M059J (cell line): ENCODE data around the gene FBXL2. TPM values are rescaled to one million over a fixed set of nuclear protein-coding genes. Genes with fewer than 3 reads are reported as not detected.
A peak's percentile ranks its signal among the peaks of the same experiment; 100 is the strongest.

Experiments
- DNase-seq: peaks from one replicate; pipeline ENCODE4 v3.0.0-alpha.2; 2012; ENCODE audit warnings: low read depth
- total RNA-seq: library from RNA; depleted of rRNA; stranded (reverse); fragments of >200 nt; shearing (Covaris generic); gene quantifications from 2 replicates; pipeline ENCODE4 v1.2.3, GENCODE V29; 2014; rRNA removed

The FBXL2 gene, protein sequence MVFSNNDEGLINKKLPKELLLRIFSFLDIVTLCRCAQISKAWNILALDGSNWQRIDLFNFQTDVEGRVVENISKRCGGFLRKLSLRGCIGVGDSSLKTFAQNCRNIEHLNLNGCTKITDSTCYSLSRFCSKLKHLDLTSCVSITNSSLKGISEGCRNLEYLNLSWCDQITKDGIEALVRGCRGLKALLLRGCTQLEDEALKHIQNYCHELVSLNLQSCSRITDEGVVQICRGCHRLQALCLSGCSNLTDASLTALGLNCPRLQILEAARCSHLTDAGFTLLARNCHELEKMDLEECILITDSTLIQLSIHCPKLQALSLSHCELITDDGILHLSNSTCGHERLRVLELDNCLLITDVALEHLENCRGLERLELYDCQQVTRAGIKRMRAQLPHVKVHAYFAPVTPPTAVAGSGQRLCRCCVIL
- total RNA-seq, result 2.9 and 3.8 TPM in 2 replicates

DNA sequence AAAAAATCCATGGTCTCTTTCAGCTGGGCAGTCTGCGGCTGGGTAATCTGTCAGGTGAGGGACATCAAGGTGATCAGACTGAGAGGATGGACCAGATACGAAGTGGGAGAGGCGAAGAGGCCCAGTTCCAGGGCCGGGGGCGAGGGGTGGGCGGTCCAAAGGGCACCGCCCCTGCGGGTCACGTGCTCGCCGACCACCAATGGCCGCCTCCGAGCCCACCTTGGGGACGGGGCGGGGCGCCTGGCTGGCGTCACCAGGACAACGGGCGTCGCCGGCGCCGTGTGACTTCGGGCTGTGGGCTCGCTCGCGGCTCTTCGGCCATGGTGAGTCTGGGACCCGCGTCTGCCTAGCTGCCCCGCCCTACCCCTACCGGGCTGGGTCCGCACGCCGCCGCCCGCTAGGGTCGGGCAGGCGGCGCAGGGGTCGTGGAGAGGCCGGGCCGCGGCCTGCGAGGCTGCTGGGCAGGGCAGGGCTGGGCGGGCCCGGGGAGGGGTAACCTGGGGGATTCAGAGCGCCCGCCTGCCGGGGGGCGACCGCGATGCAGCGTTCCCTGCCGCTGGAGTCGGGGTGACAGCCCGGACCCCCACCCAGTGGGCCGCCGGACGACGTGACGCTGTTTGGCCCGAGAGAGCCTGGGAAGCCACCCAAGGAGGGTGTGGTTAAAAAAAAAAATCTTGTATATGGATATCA is at the start of gene FBXL2:
Gene FBXL2 (plus strand): TSS at position 250 of the 690 bp plus-strand sequence. CDS start 71 bp downstream, at position 321.
- peak; percentile 72 for DNase-seq

DNA sequence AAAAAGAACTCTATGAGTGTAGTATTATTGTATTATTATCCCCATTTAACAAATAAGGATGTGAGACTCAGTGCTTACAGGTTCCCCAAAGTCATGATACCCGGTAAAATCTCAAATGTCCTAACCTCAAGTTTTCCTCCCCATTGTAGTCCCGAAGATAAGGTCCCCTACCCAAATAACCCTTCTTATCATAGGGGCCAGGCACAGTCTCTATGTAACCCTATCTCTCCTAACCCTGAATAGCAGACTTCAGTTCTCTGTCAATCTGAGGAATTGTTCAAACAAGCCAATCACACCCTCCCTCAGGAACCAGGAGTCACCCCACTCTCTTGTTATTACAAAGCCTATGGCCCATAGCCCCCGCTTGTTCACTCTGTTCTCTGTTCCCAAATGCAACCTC is 48.2 kb upstream of the FBXL2 start:
- no peak for DNase-seq

DNA sequence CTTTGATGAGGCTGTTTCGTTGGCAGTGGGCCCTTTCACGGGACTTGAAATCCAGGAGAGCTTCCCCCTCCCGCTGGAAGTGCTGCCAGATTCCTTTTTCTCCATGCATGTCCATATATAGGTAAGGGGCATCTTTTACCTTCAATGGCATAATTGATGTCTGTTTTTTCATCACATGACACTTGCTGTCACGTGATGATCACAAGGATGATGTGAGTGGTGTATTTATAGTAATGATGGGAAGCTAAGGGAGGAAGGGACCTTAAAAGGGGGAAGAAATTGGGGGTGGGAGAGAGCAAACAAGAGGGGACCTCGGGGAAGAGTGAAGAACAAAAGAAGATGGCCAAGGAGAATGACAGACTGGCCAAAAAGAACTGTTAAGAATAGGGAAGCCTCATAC is 47.3 kb upstream of the FBXL2 start:
- DNase-seq, result no peak

DNA sequence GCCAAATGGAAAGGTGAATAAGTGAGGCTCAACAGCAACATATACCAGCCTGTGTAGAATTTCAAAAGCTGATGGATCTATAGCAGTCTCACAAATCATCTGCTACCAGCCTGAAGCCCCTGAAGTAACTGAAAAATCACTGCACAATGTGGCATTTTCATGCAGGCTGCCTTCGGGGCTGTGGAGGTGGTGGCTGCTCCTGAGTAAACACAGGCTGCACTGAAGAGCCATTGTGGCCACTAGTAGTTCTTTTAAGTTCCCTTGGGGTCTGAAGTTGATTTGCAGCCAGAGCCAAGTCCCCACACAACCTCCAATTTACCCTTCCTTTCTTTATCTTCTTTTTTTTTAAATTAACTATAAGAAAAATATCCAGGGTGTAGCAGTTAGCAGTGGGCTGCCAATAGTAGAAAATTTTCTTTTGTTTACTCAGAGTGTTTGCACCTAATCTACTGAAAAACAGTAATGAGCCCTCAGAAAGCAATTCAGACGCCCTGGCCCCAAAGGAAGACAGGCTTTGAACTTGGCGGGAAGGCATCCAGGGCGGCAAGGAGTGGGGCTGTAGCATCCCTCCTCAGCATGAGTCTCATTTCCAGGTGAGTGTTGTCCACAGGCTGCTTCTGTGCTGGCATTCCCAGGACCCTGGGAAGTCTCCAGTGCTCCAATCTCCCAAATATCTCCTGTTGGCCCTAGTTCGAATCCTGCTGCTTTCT is 45.3 kb upstream of the FBXL2 start:
- DNase-seq, result no peak

DNA sequence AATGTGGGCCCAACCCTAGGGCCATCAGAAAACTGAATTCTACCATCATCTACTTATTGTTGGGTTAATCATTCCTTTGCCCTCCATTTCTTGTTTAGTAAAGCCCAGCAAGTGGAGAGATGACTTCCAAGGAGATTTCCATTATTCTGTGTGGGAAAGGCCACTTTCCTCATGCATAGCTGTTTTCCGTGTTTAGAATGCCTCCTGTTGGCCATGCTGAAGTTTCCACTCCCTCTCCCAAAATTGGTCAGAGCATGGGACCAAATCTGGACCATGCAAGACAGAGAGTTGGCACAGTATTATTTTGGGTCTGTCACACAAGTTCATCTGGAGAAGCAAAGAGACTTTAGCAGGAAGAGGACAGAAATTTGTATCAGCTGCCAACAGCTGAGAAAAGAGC is 43.4 kb upstream of the FBXL2 start:
- no peak for DNase-seq

DNA sequence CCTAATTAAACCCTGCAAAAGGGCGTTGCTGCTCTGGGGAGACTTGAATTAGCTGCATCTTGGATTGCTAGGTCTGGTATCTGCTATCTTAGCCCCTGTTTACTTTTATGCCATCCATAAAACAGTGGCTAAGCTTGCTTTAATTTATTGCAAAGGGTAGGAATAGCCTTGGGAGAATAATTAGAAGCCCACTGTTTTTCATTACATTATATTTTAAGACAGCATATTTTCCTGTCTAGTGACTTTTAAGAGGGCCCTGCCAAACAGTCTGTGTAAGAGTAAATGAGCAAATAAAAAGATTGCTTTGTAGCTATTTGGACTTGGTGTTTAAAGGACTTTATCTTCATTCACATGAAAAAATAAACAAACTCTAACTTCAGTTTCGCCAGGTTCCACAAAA is 41.2 kb upstream of the FBXL2 start:
- DNase-seq, result no peak

DNA sequence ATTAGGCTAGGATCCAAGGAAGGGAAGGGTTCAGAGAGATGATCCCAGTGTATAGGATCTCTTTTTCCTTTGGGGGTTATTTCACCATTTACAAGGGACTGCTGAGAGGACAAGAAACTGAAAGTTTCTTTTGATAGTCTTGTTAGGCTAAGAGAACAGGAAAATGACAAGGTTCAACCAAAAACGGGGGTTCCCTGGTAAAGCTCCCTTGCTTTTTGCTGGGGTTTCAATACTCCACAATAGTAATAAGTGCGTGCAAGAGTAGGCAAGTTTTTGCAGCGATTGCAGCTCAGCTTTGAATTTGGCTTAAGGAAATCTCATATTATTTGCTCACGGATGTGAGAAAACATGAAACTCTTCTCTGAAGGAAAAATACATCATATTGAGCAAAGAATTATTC is 39.8 kb upstream of the FBXL2 start:
- DNase-seq, result no peak

DNA sequence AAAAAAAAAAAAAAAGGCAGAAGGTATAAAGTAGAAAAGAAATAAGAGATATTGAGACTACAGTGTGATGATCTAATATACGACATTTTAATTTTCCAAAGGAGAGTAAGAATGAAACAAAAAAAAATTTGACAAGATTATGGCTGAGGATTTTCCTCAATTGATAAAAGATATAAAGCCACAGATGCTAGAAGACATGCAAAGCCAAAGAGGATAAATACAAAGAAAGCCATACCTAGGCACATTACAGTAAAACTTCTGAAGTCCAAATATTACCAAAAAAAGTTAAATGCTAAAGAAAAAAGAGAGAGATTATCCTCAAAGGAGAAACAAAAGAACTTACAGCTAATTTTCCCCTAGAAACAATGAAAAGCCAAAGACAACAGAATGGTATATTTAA is 38.3 kb upstream of the FBXL2 start:
- no peak for DNase-seq

DNA sequence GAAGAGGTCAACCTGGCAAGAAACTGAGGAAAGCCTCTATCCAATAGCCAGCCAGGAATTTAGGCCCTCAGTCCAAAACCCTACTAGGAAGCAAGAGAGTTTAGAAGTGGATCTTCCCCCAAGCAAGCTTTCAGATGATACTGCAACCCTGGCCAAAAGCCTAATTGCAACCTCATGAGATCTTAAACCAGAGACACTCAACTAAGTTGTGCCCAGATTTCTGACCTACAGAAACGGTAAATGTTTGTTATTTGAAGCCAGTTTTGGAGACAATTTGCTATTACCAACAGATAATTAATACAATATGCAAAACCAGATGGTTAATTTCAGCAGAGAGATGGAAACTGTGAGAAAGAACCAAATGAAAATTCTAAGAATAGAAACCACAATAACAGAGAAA is 37.0 kb upstream of the FBXL2 start:
- no peak for DNase-seq

DNA sequence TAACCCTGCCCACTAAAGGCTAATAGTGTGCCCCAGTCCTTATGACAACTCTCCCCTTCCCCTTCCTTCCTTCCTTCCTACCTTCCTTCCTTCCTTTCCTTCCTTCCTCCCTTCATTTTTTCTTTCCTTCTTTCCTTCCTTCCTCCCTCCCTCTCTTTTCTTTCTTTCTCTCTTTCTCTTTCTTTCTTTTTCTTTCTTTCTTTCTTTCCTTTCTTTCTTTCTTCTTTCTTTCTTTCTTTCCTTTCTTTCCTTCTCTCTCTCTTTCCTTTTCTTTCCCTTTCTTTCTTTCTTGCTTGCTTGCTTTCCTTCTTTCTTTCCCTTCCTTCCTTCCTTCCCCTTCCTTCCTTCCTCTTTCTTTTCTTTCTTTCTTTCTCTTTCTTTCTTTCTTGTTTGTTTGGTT is 30.5 kb upstream of the FBXL2 start:
- DNase-seq, result no peak

DNA sequence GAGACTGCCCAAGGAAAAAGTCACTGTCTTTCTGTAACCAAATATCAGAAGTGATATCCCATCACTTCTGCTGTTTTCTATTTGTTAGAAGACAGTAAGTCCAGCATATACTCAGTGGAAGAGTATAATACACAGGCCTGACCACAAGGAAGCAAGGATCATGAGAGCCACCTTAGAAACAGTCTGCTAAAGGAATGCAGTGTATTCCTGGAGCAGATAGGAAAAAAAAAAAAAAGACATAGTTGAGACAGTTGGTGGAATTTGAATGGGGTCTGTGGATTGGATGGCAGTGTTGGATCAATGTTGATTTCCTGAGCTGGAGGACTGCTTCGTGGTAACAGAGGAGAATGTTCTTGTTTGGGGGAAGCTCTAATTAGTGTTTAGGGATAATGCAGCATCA is 26.5 kb upstream of the FBXL2 start:
- no peak for DNase-seq

DNA sequence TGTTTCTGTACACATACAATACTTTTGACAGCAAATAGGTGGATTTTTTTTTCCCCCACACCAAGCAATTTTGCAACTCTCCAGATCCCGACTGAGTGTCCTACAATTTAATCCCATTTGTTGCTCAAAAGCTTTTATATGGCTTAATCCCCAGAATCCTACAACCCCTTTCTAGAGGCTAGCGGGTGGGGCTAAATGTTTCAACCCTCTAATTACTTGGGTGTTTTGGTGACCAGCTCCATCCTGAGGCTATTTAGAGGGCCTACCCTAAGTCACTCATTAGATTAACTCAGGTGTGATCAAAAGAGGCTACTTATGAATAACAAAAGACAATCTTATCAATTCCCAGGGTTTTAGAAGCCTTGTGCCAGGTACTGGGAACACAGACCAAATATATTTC is 21.0 kb upstream of the FBXL2 start:
- no peak for DNase-seq

DNA sequence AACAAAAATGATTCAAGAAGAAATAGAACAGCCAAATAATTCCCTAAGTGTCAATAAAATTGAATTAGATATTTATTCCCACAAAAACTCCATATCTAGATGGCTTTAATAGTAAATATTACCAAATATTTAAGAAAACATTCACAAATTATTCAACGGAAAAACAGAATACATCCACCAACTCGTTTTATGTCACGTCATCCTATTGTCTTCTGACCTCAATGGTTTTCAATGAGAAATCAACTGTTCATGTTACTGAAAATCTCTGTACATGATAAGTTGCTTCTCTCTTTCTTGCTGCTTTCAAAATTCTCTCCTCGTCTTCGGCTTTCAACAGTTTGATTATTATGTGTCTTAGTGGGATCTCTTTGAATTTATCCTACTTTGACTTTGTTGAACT is 17.1 kb upstream of the FBXL2 start:
- no peak for DNase-seq

DNA sequence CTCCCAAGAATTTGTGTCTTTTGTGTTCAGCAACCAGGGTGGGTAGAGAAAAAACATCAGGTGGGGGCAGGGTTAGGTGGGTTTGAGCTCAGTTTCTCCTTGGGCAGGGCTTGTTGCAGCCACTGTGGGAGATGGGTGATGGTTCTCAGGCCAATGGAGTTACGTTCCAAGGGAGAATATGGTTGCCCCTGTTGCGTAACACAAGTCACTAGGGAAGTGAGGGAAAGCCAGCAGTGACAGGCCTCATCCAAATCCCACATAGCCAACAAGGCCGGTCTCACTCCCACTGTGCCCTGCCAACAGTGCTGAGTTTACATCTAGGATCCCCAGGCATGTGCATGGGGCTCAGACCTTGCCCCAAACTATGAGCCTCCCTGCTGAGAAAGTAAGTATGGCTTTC is 7.9 kb upstream of the FBXL2 start:
- DNase-seq, result no peak

DNA sequence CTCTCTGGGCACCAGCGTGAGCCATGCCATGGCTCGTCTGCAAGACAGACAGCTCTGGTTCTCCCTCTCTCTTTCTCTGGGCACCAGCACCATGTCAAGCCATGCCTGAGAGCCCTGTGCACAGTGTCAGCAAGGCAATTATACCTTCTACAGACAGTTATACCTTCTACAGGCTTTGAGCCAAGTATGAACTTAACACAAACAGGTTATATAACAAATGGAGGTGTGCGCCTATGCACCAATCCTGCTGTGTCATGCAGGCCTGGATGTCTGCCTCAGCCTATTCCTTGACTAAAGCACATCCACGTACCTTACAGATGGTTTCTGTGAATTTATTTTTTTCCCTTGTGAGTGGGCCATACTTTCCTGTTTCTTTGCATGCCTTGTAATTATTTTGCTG is 5.9 kb upstream of the FBXL2 start:
- no peak for DNase-seq

DNA sequence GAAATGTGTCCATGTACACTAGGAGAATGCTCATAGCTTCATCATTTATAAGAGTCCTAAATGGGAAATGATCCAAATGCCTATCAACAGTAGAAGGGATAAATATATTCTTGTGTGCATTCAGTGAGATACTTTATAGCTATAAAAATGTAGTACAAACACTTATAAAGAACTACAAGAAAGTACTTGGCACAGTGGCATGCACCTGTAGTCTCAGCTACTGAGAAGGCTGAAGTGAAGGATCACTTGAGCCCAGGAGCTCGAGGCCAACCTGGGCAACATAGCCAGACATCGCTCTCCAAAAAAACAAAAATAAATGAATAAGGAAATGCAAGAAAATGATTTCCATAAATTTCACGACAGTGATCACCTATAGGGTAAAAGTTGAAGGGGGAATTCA is 3.6 kb upstream of the FBXL2 start:
- no peak for DNase-seq

DNA sequence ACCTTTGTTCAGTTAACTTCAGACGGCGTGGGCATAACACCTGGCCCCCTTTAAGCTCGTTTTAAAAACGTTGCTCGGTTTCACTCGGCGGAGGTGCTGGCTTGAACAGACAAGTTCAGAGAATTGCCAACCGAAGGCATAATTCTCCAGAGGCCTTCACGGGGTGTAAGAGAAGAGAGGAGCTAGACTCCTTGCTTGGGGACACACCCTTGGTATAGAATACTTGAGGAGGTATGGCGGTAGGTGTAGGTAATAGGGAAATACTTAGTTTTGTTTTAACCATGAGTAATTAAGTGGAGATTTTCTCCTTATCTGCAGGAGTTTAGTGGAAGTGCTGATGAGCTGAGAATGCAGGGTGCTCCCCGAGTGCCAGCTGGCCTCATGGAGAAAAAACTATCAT is 921 bp downstream of the FBXL2 start:
- peak; percentile 10 for DNase-seq

DNA sequence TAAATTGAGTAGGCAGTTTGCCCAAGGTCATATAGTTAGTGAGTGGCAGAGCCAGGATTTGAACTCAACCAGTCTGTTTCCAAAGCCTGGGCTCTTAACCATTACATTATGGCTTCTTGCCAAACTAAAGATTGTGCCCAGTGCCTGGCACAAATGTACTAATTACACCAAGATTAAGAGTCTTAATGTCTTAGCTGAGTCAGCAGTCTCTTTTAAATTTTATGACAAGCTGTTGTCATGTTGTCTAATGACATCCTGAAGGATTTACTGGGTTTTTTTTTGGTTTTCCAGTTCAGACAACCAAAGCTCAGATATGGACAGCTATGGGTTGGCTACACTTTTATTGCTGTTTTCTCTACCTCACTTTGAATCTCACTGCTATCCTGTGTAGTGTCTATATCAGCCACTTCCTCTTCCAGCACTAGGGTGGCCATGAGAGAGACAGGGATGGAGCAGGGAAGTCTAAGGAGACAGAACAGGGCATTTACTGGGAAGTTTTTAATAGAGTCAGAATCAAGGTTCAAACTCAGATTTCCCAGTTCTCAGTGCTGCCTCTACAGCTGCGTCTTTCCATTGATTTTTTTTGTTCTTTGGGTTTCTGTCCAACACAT is 10.5 kb downstream of the FBXL2 start:
- DNase-seq, result no peak

DNA sequence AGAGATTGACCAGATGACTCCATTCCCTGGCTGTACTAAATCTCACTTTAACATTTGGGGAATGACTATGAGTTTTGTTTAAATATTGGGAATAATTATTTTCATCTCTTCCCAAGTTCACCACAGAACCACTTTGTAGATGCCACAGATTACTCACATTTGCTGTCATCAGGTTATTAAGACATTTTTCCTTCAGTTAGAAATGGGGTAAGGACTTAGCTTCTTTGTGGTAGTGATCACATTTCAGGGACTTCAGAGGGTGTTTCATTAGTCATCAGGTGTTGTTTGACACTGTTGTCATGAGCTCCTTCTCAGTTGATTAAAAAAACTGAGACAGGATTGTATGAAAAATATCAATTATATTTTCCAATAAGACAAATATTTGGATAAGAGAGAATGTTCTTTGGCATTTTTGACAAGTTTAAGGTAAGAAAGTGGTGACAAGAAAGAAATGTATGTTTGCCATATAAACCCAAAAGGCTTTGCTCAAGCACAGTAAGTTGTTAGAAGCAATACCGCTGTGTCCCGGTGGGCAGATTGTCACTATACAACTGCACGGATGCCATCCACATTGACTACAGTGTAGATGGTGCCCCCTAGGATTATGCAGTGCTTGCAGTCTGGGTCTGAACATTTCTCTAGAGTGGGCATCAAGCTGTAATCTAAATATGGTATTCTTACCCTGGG is 22.3 kb downstream of the FBXL2 start:
- peak; percentile 86 for DNase-seq

DNA sequence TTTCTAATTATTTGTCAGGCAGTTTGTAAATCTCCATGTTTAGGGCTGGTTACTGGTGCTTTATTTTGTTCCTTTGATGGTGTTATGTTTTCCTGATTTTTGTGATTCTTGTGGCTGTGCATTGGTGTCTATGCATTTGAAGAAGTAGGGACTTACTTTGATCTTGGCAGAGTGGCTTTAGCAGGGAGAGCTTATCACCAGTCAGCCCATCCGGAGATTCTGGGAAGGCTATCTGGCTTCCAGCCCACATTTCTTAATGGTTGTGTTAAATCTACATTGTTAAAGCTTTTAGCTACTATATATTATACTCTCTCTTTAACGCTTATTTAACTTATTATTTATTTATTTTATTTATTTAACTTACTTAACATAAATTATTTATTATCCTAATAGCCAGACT is 35.1 kb downstream of the FBXL2 start:
- no peak for DNase-seq

DNA sequence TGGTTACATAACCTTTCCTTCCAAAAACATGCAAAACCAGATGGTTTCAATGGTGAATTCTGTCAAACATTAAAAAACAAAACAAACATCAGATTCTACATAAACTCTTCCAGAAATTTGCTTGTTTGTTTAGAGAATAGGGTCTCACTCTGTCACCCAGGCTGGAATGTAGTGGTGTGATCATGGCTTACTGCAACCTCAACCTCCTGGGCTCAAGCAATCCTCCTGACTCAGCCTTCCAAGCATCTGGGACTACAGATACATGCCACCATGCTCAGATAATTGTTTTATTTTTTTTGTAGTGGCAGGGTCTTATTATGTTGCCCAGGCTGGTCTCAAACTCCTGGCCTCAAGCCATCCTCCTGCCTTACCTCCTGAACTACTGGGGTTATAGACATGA is 36.1 kb downstream of the FBXL2 start:
- peak; percentile 61 for DNase-seq

DNA sequence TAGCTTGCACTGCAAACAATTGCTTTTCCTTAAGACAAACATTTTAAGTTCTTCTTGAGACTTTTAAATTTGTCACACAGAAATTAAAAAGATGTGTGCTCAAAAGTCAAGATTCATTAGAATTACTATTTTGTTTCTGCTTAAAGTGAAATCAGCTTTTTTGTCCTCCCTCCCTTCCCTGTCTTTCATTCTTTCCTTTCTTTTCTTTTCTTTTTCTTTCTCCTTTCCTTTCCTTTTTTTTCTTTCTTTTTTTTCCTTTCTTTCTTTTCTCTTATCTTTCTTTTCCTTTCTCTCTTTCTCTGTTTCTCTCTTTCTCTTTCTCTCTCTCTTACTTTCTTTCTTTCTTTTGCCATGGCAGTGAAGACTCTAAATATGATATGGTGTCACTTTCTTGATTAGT is 37.8 kb downstream of the FBXL2 start:
- DNase-seq, result no peak
